Cerebellar nuclear complex (tissue), 1 donor: ENCODE results near the gene GHRHR.

ENCODE experiments used
- DNase-seq, 2 experiments: peaks; one replicate each; lab custom pipeline; 2025; lab: John Stamatoyannopoulos, UW

Gene GHRHR

DNA sequence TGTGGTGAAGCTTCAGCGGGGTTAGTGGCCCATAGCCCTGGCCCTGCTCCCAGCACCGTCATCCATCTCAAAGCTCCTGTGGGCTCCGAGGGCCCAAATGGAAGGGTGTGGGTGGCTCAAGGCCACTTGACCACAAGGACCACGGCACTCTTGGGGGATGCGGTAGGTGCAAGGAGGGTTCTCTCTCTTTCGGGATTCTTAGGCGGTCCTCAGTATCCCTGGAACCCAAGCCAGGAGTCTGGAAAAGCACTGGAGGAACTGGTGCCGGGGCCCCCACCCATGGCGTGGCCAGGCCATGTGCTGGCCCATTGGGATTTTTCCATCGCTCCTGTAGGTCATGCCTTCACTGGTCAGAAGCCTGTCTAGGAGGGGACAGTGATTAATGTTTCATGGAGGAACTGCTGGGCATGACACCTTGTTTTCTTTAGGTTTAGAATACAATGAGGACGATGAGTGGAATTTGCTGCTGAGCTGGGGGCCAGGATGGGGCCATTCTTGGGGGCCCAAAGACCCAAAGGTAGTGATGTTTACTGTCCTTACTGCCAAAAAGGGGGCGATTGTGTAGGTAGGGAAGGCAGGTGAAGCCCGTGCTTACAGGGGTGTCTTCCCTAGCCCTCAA lies 35.4 kb upstream of the GHRHR start:
- no peak for DNase-seq

DNA sequence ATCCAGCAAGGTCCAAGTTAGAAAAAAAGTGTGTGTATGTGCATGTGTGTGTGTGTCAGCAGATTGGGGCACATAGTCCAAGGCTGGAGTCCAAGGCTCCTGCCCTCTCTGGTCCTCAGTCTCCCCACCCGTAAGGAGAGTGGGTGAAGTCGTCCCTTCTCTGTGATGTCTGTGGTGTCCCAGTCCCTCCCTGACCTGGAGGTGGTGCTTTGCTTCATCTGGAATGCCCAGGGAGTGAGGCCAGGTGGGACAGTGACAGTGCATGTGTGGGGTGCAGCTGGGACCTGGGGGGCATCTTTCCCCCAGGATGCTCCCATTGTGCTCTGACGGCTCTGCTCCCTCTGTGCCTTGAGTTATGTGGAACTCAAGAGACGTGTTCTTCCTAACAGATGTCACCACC lies 34.1 kb upstream of the GHRHR start:
- DNase-seq = no peak

DNA sequence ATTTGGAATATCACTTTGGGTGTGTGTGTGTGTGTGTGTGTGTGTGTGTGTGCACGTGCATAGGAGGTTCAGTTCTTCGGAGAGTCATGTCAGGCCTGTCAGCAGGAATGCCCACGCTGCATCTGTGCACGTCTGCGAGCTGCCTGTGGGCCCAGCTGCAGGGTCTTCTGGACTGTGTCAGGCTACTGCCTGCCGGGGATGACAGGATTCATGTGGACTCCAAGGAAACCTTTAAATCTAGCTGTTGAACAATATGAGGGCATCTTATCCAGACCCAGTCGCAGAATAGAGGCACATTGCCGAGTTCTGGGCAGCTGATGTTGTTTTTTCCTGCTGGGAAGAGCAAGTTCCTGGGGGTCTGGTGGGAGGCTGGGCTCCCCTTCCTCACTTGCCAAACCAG lies 33.1 kb upstream of the GHRHR start:
- DNase-seq = no peak

DNA sequence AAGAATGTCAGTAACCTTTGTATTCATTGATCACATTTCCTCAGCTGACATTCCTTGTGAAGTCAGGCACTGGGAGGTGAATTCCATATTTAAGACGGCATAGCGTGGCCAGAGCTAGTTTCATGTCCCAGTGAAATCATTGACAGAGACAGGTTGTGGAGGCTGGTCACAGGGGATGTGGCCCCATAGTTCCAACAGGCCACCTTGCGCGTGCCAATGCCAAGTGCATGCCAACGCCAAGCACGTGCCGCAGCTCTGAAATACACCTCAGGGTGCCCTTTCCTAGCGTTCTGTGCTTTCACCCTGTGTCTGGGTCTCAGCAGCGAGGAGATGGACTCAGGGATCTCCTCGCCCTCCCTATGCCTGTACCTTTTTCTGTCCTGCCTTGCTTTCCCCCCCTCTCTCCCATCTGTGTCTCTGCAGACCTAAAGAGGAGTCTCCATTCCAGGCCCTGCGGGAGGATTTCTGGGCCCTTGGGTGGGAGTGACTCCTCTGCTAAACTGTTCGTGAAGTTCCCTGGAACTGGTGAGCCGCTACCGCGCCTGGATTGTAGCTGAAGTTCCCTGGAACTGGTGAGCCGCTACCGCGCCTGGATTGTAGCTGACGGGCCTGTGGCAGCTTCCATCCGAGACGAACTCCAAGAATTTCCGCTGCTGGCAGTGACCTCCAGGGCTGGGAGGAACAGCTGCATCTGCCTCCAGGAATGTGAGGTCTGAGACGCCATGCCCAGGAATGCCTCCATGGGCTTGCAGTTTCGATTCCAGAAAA lies 32.4 kb upstream of the GHRHR start:
- no peak for DNase-seq

DNA sequence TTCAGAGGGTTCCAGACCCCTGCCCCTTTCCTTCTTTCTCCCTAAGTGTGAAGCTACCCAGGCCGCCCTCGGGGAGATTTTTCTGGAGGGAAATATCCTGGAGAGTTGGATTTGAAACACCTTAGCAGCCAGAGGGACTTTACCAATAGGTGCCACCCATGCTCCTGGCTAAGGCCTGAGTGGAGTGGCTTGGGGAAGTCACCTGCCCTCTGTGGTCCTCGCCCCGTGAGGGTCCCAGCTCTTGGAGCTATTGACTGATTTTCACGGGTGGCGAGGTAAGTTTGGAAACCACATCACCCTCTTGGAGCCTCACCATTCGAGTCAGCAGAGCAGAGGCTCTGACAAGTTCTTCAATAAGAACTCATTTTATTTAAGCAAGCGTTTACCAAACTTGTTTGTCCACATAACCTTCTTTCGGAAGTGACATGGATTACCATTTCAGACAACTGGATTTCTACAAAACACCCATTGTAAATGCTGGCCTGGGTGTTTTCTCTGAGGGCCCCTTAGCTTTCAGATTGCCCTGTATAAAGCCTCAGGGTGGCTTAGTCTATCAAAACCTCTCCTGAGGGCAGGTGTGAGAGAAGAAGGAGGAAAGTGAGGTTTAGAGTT lies 31.7 kb upstream of the GHRHR start:
- no peak for DNase-seq

DNA sequence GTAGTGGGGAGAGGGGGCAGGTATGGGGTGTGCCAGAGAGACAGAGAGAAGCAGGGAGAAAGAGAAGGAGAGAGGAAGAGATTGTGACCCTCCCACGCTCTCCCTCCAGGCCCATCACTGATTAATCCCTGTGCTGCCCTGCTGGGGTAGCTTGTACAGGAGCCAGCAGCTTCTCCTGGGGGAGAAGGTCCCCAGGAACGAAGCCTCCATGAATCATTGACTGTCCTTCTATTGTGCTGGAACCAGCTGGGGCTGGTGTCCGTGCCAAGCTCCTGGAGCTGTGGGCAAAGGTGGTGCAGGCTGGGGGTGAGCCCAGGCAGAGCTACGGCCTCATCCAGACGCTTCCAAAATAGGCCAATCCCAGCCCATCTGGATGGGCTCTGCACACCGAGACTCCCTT lies 31.2 kb upstream of the GHRHR start:
- DNase-seq = no peak

DNA sequence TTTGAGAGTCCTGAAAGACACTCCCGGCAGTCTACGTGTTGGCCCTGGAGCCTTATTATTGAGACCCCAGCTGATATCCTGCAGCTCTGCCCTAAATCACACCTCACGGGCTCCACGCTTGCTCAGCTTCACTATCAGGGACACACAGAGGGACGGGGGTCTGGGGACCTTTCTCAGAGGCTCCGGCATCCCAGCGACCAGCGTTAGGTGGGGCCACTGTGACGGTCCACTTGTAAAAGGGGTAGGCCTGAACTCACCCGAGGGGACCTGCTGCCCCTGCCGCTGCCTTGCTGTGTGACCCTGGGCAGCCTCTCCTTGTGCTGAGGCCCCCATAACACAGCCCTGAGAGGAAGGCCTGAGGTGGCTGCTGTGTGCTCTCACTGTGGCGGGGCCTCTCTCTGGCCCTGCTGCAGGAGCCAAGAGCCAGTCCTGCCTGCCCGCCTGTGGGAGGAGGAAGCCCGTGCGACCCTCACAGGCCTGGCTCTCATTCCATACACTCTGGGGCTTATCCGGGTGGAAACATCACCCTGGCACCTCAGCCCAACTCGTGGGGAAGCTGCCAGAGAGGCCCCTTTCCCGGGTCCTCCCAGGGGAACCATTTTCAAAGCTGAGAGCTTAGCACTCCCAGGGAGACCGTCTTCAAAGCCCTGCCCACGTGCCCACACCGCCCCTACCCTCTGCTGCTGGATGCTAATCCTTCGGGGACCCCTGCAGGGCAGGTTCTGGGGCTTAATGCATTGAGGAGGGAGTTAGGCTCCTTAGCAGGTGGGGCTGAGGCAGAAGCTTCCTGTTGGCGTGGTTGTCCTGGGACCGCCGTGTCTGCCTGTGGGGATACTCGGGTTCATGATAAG lies 30.4 kb upstream of the GHRHR start:
- DNase-seq = no peak

DNA sequence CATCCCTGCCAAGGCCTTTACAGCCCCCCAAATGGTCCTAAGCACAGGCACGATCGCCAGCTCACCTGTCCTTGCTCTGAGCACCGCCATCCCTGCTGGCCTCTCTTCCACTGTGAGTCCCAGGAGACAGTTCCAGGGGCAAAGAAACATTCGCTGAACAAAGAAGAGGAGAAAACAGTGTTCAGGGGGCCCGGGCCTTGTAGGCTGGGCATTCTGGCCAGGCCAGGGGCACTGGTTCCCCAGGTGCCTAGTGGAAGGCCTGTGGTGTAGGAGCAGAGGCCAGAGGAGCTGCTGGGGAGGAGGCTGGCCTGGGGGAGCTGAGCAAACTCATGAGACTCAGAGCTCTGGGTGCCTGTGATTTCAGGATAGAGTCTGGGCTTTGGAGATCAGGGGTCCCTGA lies 29.5 kb upstream of the GHRHR start:
- DNase-seq = no peak

DNA sequence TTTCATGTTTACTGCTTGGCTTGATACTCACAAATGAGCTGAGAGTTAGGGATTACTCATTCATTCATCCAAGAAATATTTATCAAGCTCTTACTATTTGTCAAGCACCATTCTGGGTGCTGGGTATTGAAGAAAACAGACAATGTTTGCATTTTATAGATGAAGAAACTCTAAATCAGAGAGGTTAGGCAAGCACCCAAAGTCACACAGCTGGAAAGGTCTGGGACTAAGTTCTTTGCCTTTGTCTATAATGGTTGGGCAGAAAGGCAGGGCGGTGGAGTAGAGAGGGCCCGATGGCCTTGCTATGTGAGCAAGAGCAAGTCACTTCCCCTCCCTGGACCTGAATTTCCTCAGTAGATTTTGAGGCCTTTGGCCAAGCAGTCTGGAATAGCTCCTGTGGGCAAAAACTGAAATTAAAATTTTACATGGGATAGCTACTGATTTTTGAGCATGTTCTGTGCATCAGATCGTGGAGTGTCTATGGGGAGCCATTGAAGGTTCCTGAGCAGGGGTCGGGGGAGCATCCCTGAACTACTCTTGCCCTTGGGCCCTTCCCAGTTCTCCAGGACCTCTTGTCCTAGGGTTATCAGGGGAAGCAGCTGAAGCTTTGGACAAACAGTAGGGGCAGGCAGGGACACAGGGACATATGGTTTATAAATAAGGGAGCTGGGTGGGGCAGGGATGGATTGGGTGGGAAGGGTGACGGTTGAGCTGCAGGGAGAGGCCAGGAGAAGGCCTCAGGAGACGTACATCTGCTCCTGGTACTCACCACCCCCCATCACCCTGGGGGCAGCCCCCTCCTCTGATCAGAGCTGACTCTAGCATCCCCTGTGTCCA lies 28.8 kb upstream of the GHRHR start:
- no peak for DNase-seq

DNA sequence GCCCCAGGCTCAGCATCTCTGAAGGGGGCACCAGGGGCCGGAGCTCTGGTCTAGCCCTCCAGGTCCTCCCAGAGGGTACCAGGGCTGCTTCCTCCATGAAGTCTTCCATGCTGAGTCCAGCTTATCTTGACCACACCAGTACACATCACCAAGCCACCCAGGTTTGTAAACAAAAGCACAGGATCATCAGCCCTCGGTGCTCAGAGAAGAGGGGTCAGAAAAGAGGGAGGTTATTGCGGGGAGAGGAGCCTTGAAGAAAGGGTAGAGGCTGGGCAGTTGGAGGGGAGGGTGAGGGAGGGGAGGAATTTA lies 28.2 kb upstream of the GHRHR start:
- no peak for DNase-seq

DNA sequence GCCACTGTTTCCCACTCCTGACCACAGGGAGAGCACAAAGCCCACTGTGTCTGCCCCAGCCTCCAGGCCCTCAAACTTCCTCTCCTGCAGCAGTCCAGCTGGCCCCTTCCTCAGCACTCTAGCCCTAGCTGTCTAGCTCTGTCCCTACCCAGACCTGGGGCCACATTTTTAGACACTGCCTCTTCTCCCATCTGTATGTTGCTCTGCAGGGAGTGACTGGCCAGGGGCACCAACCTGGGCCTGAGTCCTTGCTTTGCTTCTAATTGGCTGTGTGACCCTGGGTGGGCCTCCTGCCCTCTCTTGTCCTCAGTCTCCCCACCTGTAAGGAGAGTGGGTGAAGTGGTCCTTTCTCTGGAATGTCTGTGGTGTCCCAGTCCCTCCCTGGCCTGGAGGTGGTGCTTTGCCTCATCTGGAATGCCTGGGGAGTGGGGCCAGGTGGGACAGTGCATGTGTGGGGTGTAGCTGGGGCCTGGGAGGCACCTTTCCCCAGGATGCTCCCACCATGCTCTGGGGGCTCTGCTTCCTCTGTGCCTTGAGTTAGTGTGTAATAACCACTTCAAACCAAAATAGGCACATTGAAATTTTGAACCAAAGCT lies 27.0 kb upstream of the GHRHR start:
- no peak for DNase-seq

DNA sequence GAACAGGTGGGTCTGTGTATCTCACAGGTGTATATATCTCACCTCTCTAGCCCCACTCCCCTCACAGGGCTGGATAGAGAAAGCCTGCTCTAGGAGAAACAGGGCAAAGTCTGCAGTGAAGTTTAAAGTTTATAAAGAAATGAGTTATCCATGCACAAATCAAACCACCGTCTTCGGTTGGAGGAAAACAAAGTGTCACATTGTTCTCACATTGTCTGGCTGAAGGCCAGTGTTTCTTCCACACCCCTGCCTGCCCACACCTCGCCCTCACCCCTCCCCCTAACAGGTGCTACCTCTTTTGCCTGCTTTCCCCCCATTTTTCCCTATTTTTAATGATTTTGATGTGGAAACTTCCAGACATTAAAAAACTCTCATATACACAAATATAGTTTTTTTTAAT lies 26.3 kb upstream of the GHRHR start:
- no peak for DNase-seq

DNA sequence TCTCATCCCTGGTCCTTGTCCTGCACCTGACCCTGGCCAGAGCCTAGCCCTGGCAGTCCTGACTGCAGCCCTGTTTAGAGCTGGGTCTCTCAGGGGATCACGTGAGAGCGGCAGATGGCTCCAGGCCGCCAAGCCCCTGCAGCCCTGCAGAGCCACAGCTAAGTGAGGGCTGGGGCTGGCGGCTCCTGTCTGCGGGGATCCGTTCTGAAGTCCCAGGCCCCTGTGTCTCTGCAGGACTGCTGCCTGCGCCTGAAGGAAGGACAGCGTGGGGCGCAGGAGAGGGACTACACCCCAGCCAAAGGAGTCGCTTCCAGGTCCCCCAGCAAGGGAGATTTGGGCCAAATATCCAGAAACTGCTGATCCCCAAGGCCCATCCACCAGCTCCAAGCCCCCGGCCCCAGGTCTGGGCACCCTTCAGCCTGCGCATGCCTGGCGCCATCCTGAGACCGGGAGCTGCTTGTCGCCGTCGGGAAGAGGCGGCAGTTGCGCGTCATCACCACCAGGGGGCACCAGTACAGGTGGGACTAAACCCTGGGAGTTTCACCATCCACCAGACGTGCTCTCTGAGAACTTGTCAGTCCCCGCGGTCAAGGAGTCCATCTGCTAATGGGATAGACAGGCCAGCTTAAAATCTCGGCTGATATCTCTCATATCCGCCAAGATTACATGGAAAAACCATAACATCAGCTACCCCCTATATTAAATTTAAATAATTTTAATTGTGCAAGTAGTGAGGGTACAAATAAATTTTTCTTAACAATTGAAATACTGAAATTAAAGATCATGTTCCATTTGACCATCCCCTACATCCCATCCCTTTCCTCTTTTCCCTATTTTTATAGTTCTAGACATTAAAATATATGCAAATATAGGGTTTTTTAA lies 25.1 kb upstream of the GHRHR start:
- no peak for DNase-seq

DNA sequence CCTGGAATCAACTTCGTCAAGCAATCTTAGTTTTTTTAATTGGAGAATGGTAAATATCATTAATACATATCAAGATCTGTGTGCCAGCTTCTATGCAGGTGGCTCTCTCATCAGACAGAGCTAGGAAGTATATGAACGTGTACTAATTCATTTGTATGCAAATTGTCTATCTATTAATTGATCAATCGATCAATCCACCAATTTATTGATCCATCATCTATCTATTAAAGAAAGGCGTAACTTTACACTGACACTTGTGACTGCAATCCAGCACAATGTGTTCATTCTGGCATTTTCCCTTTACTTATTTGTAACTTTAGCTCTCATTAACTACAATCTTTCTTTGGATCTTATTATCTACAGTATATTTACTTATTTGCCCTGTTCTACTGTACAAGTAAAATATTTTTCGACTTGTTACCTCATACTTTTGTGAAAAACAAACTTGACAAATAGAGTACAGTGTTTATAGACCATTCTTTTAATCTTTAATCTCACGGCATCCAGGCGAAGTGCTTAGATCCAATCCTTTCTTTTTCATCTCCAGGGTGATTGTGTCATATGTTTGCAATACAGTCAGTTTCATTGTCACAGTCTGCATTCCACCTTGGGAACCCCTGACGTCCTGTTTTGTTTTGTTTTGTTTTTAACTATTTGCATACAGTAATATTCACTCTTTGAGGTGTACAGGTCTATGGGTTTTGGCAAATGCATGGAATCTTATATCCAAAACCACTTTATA lies 22.0 kb upstream of the GHRHR start:
- no peak for DNase-seq

DNA sequence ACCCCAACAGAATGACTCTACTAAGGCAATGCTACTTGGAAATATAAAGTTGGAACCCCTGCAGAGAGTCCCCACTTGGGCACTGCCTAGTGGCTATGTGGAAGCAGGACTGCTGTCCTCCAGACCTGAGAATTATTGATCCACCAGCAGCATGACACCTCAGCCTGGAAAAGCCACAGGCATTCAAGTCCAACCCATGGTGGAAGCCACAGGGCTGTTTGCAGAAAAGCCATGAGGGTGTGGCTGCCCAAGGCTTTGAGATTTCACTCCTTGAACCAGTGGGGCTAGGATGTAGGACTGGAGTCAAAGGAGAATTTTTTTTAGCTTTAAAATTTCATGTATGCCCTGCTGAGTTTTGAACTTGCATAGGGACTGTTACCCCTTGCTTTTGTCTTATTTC lies 13.6 kb upstream of the GHRHR start:
- no peak for DNase-seq

DNA sequence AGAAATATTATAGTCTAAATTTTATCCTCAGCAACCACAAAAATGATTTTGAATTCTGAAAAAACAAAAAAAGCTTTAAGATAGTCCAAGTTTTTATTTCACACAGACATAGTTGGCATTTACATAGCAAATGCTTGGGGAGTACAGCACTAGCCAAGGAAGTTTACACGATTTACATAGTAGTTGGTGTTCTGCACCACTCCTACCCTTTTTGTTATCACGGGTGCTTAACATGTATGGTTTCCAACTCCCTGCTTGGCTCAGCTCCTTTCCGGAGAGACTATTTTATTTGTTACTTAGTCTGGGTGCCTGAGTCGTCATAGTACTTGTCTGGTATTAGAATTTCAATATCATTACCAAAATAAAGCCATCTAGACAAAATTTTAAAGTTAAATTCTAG lies 8.8 kb upstream of the GHRHR start:
- DNase-seq = no peak

DNA sequence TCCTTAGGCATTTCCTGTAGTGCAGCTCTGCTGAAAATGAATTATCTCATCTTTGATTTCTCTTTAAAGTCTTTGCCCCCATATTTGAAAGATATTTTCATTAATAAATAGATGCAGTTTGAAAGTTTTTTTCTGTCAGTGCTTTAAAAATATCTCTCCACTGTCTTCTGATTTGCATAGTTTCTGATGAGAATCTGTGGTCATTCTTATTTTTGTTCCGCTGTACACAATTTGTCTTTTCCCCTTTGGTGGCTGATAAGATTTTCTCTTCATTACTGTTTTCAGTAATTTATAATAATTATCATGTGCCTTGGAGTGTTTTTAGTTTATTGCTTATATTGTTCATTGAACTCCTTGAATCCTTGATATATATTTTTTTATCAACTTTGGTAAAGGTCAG lies 7.0 kb upstream of the GHRHR start:
- DNase-seq = no peak

DNA sequence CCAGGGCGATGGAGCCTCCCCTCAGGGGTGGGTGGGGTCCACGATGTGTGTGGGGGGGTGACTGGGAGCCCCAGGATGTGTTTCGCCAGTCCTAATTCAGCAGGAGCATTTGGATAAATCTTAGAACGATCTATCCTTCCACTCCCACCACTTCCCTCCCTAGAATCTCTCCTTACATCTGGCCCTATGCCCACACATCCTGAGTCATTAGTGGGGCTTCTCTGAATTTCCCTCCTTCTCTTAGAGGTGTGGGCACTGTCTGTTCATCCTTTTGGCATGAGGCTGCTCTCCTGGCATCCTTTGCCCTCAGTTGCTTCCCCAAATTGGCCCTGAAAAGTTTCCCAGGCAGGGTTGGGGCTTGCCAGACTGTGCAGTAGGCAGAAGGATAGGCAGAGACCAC lies 1.6 kb downstream of the GHRHR start:
- no peak for DNase-seq

DNA sequence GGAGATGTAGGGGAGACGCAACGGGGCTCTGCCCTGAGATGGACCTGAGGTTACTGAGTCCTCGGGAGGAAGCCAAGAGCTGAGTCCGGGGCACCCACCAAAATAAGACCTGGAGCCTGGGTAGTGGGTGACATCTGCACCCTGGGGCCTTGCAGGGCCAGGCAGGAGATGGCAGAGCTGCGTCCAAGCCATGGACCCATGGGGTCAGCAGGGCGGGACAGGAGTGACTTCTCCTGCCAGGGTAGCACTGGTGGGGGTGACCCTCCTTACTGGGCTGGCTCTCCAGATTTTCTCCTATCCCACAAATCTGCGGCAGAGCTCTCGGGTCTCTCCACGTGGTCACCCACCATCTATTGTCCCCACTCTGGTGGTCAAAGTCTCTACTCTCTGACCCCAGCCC lies 2.1 kb downstream of the GHRHR start:
- DNase-seq = no peak

DNA sequence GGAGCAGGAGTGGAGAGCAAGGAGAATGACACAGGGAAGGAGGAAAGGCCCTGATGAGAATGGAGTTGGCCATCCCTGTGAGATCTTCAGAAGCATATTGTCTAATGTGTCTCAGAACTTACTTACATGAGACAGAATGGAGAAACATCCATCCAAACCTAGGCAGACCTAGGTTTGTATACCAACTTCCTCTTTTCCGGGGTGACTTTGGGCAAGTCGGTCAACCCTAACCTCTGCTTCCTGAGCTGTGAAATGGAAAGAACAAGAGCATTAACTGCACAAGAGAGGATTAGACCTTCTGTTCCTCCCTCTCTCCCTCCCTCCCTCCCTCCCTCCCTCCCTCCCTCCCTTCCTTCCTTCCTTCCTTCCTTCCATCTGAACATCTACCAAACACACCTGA lies 4.5 kb downstream of the GHRHR start:
- DNase-seq = no peak
